Measurements from ENCODE around the gene RFTN2. TPM values are rescaled to one million over a fixed set of nuclear protein-coding genes. Genes with fewer than 3 reads are reported as not detected.
"Not testable (repeated sequence)": the region's sequence is repeated elsewhere in the genome, so short reads cannot be mapped to it uniquely, and the experiment has no call there.

The RFTN2 gene
- total RNA-seq, 2 experiments from 2014 or later, result 0.08 to 0.88 TPM

GRCh38 chr2:197576631-197577030, 98.8 kb downstream of the RFTN2 start:
- Mint-ChIP-seq H3K4me1 (no peaks in the 10 kb centered on the region), H3K9me3 (peaks cover 12% of the 10 kb centered on the region), H3K4me3 (no peak overlapping the region), H3K36me3 (peaks cover 25% of the 10 kb centered on the region), H3K27ac (no peak overlapping the region), H3K27me3 (no peaks in the 10 kb centered on the region)
- DNase-seq (no peak), ATAC-seq (ENCODE audit: low read depth) (no peak)
- POLR2A ChIA-PET, result no interaction called here

- Mint-ChIP-seq H3K27me3 (no peaks in the 10 kb centered on the region), H3K9me3 (peaks cover 12% of the 10 kb centered on the region), H3K4me3 (no peak overlapping the region), H3K4me1 (no peaks in the 10 kb centered on the region), H3K27ac (no peak overlapping the region), H3K36me3 (peaks cover 25% of the 10 kb centered on the region)
- DNase-seq, result no peak
- POLR2A ChIA-PET, result no interaction called here
- no peak for ATAC-seq (ENCODE audit: low read depth)
These were observed 99.4 kb downstream of the RFTN2 start for GRCh38 chr2:197575987-197576386.

- DNase-seq (no peak), ATAC-seq (ENCODE audit: low read depth) (no peak)
- no peaks in the 10 kb centered on the region for H3K4me1 Mint-ChIP-seq
- H3K27ac Mint-ChIP-seq, result no peak overlapping the region
- POLR2A ChIA-PET, result no interaction called here
- H3K4me3 Mint-ChIP-seq, result no peak overlapping the region
- no peaks in the 10 kb centered on the region for H3K27me3 Mint-ChIP-seq
- H3K9me3 Mint-ChIP-seq, result peaks cover 12% of the 10 kb centered on the region
- H3K36me3 Mint-ChIP-seq, result peaks cover 28% of the 10 kb centered on the region
These were observed 101.8 kb downstream of the RFTN2 start for GRCh38 chr2:197573608-197574007.

GRCh38 chr2:197571627-197572271, 103.6 kb downstream of the RFTN2 start:
- POLR2A ChIA-PET, result no interaction called here
- peaks cover 31% of the 10 kb centered on the region for H3K36me3 Mint-ChIP-seq
- H3K27me3 Mint-ChIP-seq, result no peaks in the 10 kb centered on the region
- peaks cover 1% of the 10 kb centered on the region for H3K4me1 Mint-ChIP-seq
- DNase-seq (no peak), ATAC-seq (ENCODE audit: low read depth) (no peak)
- H3K9me3 Mint-ChIP-seq, result peaks cover 12% of the 10 kb centered on the region
- H3K27ac Mint-ChIP-seq, result no peak overlapping the region
- no peak overlapping the region for H3K4me3 Mint-ChIP-seq

GRCh38 chr2:197560146-197560665, 115.2 kb downstream of the RFTN2 start:
- H3K27ac Mint-ChIP-seq, result no peak overlapping the region

GRCh38 chr2:197559681-197560080, 115.7 kb downstream of the RFTN2 start:
- Mint-ChIP-seq H3K4me1 (no peaks in the 10 kb centered on the region), H3K4me3 (no peak overlapping the region), H3K9me3 (peaks cover 7% of the 10 kb centered on the region), H3K36me3 (peaks cover 48% of the 10 kb centered on the region), H3K27me3 (no peaks in the 10 kb centered on the region), H3K27ac (no peak overlapping the region)
- ATAC-seq (ENCODE audit: low read depth) (no peak), DNase-seq (no peak)
- POLR2A ChIA-PET, result no interaction called here

More at GRCh38 chr2:197560146-197560665, 115.2 kb downstream of the RFTN2 start:
- H3K4me3 Mint-ChIP-seq, result no peak overlapping the region
- H3K9me3 Mint-ChIP-seq, result peaks cover 7% of the 10 kb centered on the region
- no peak for ATAC-seq (ENCODE audit: low read depth)
- H3K4me1 Mint-ChIP-seq, result no peaks in the 10 kb centered on the region
- POLR2A ChIA-PET, result no interaction called here
- no peak for DNase-seq
- peaks cover 51% of the 10 kb centered on the region for H3K36me3 Mint-ChIP-seq
- H3K27me3 Mint-ChIP-seq, result no peaks in the 10 kb centered on the region

- DNase-seq, result no peak
- Mint-ChIP-seq H3K4me3 (no peak overlapping the region), H3K9me3 (peaks cover 3% of the 10 kb centered on the region), H3K27ac (no peak overlapping the region), H3K27me3 (no peaks in the 10 kb centered on the region), H3K4me1 (no peaks in the 10 kb centered on the region), H3K36me3 (peaks cover 43% of the 10 kb centered on the region)
- ATAC-seq (ENCODE audit: low read depth), result no peak
- POLR2A ChIA-PET, result no interaction called here
These were observed 117.0 kb downstream of the RFTN2 start for GRCh38 chr2:197558393-197558792.

- H3K4me3 Mint-ChIP-seq, result no peak overlapping the region
- H3K36me3 Mint-ChIP-seq, result peaks cover 34% of the 10 kb centered on the region
- peaks cover 3% of the 10 kb centered on the region for H3K9me3 Mint-ChIP-seq
- no peak for ATAC-seq (ENCODE audit: low read depth)
- H3K27me3 Mint-ChIP-seq, result no peaks in the 10 kb centered on the region
- no peak overlapping the region for H3K27ac Mint-ChIP-seq
- POLR2A ChIA-PET, result no interaction called here
- H3K4me1 Mint-ChIP-seq, result no peaks in the 10 kb centered on the region
- DNase-seq, result no peak
These were observed 118.9 kb downstream of the RFTN2 start for GRCh38 chr2:197556456-197556855.

- Mint-ChIP-seq H3K4me1 (no peaks in the 10 kb centered on the region), H3K9me3 (peaks cover 3% of the 10 kb centered on the region), H3K27ac (no peak overlapping the region), H3K36me3 (peaks cover 26% of the 10 kb centered on the region), H3K4me3 (no peak overlapping the region), H3K27me3 (no peaks in the 10 kb centered on the region)
- DNase-seq (no peak), ATAC-seq (ENCODE audit: low read depth) (no peak)
- POLR2A ChIA-PET, result no interaction called here
These were observed 119.9 kb downstream of the RFTN2 start for GRCh38 chr2:197555467-197555866.

GRCh38 chr2:197551260-197551659, 124.1 kb downstream of the RFTN2 start:
- H3K9me3 Mint-ChIP-seq; POLR2A ChIA-PET; DNase-seq; H3K4me3 Mint-ChIP-seq; ATAC-seq (ENCODE audit: low read depth); H3K4me1 Mint-ChIP-seq; H3K27me3 Mint-ChIP-seq; H3K27ac Mint-ChIP-seq: not testable (repeated sequence)
- peaks cover 24% of the 10 kb centered on the region for H3K36me3 Mint-ChIP-seq

- Mint-ChIP-seq H3K4me1 (peaks cover 2% of the 10 kb centered on the region), H3K27ac (no peak overlapping the region), H3K27me3 (no peaks in the 10 kb centered on the region), H3K9me3 (no peaks in the 10 kb centered on the region), H3K4me3 (no peak overlapping the region), H3K36me3 (peaks cover 22% of the 10 kb centered on the region)
- no peak for ATAC-seq (ENCODE audit: low read depth)
- POLR2A ChIA-PET, result no interaction called here
- no peak for DNase-seq
These were observed 126.8 kb downstream of the RFTN2 start for GRCh38 chr2:197548582-197548981.

- H3K4me3 Mint-ChIP-seq, result no peak overlapping the region
- peaks cover 26% of the 10 kb centered on the region for H3K36me3 Mint-ChIP-seq
- POLR2A ChIA-PET, result no interaction called here
These were observed 128.1 kb downstream of the RFTN2 start for GRCh38 chr2:197547163-197547900.

GRCh38 chr2:197543206-197543605, 132.2 kb downstream of the RFTN2 start:
- Mint-ChIP-seq H3K27me3 (no peaks in the 10 kb centered on the region), H3K4me1 (peaks cover 3% of the 10 kb centered on the region), H3K9me3 (no peaks in the 10 kb centered on the region), H3K27ac (no peak overlapping the region), H3K4me3 (no peak overlapping the region), H3K36me3 (peaks cover 35% of the 10 kb centered on the region)
- POLR2A ChIA-PET, result no interaction called here
- no peak for DNase-seq
- ATAC-seq (ENCODE audit: low read depth), result no peak

More at GRCh38 chr2:197547163-197547900, 128.1 kb downstream of the RFTN2 start:
- Mint-ChIP-seq H3K27ac (no peak overlapping the region), H3K4me1 (peaks cover 2% of the 10 kb centered on the region), H3K27me3 (no peaks in the 10 kb centered on the region), H3K9me3 (no peaks in the 10 kb centered on the region)
- DNase-seq (no peak), ATAC-seq (ENCODE audit: low read depth) (no peak)

GRCh38 chr2:197539734-197540133, 135.7 kb downstream of the RFTN2 start:
- Mint-ChIP-seq H3K4me3 (no peak overlapping the region), H3K9me3 (no peaks in the 10 kb centered on the region), H3K4me1 (peaks cover 7% of the 10 kb centered on the region), H3K27me3 (no peaks in the 10 kb centered on the region), H3K36me3 (peaks cover 48% of the 10 kb centered on the region), H3K27ac (no peak overlapping the region)
- no peak for DNase-seq
- POLR2A ChIA-PET, result no interaction called here
- no peak for ATAC-seq (ENCODE audit: low read depth)
